GM12892 (cell line): ENCODE results near the gene COL4A4.

Experiments used
- DNase-seq: peaks from one replicate; pipeline ENCODE4 v3.0.0; 2011; ENCODE audit not compliant: insufficient read length
- FAIRE-seq: peaks from 2 replicates; lab custom pipeline; 2011; peaks lifted over from hg19 to GRCh38; lab: Jason Lieb, UNC
- POLR2A ChIP-seq: IDR thresholded peaks from 2 replicates; pipeline ENCODE4 v1.6.1; 2011; ENCODE audit warnings: low read depth, low read length, control low read depth
- POLR2AphosphoS5 ChIP-seq: IDR thresholded peaks from 2 replicates; pipeline ENCODE4 v1.6.1; 2011; ENCODE audit warnings: low read depth, low read length, control low read depth
- TAF1 ChIP-seq: IDR thresholded peaks from 2 replicates; pipeline ENCODE4 v1.6.1; 2011; ENCODE audit warnings: low read depth, mild to moderate bottlenecking, control low read depth, low read length, borderline replicate concordance

COL4A4 gene

GRCh38 chr2:227016894-227017293 lies 147.1 kb downstream of the COL4A4 start:
- DNase-seq (no peak), FAIRE-seq (no peak)
- TF ChIP-seq POLR2A (no peak), TAF1 (no peak), POLR2AphosphoS5 (no peak)

GRCh38 chr2:227013881-227014280 lies 150.1 kb downstream of the COL4A4 start:
- TF ChIP-seq TAF1 (no peak), POLR2AphosphoS5 (no peak), POLR2A (no peak)
- FAIRE-seq = no peak

GRCh38 chr2:227013330-227013729 lies 150.7 kb downstream of the COL4A4 start:
- DNase-seq (no peak), FAIRE-seq (no peak)
- TF ChIP-seq TAF1 = no peak
- TF ChIP-seq POLR2A = no peak
- TF ChIP-seq POLR2AphosphoS5 = no peak

More at GRCh38 chr2:227013881-227014280, 150.1 kb downstream of the COL4A4 start:
- DNase-seq = no peak

GRCh38 chr2:227010433-227010832 lies 153.6 kb downstream of the COL4A4 start:
- no peak for DNase-seq
- TF ChIP-seq POLR2A = no peak
- TF ChIP-seq TAF1 = no peak
- no peak for TF ChIP-seq POLR2AphosphoS5
- FAIRE-seq = no peak

- no peak for FAIRE-seq
- TF ChIP-seq POLR2AphosphoS5 (no peak), POLR2A (no peak), TAF1 (no peak)
These were observed 156.1 kb downstream of the COL4A4 start for GRCh38 chr2:227007940-227008339.

GRCh38 chr2:227007148-227007547 lies 156.9 kb downstream of the COL4A4 start:
- no peak for FAIRE-seq
- TF ChIP-seq TAF1 = no peak
- TF ChIP-seq POLR2AphosphoS5 = no peak
- no peak for TF ChIP-seq POLR2A
- DNase-seq = no peak

More at GRCh38 chr2:227007940-227008339, 156.1 kb downstream of the COL4A4 start:
- no peak for DNase-seq

- no peak for DNase-seq
- TF ChIP-seq POLR2AphosphoS5 (no peak), POLR2A (no peak), TAF1 (no peak)
- no peak for FAIRE-seq
These were observed 157.7 kb downstream of the COL4A4 start for GRCh38 chr2:227006189-227006897.

- FAIRE-seq (no peak), DNase-seq (no peak)
- no peak for TF ChIP-seq POLR2AphosphoS5
- TF ChIP-seq POLR2A = no peak
- TF ChIP-seq TAF1 = no peak
These were observed 159.5 kb downstream of the COL4A4 start for GRCh38 chr2:227004482-227004881.

- FAIRE-seq = no peak
- TF ChIP-seq POLR2AphosphoS5 = no peak
- no peak for TF ChIP-seq POLR2A
- TF ChIP-seq TAF1 = no peak
- no peak for DNase-seq
These were observed 163.9 kb downstream of the COL4A4 start for GRCh38 chr2:227000123-227000522.

GRCh38 chr2:226999661-227000060 lies 164.3 kb downstream of the COL4A4 start:
- FAIRE-seq = no peak
- no peak for DNase-seq

GRCh38 chr2:226995625-226996041 lies 168.4 kb downstream of the COL4A4 start:
- DNase-seq = no peak
- TF ChIP-seq POLR2AphosphoS5 (no peak), POLR2A (no peak), TAF1 (no peak)
- no peak for FAIRE-seq

More at GRCh38 chr2:226999661-227000060, 164.3 kb downstream of the COL4A4 start:
- no peak for TF ChIP-seq POLR2A
- TF ChIP-seq POLR2AphosphoS5 = no peak
- TF ChIP-seq TAF1 = no peak

- no peak for TF ChIP-seq POLR2AphosphoS5
- no peak for TF ChIP-seq TAF1
- no peak for TF ChIP-seq POLR2A
- DNase-seq (no peak), FAIRE-seq (no peak)
These were observed 169.2 kb downstream of the COL4A4 start for GRCh38 chr2:226994775-226995174.
